ENCODE results near the gene DCLK2.
A peak's percentile ranks its signal among the peaks of the same experiment; 100 is the strongest.

DCLK2 gene

GRCh38 chr4:150212927-150213326 lies 134.7 kb downstream of the DCLK2 start:
- Mint-ChIP-seq H3K27me3 (peaks cover 16% of the 10 kb centered on the region), H3K36me3 (no peaks in the 10 kb centered on the region), H3K9me3 (no peaks in the 10 kb centered on the region), H3K4me3 (no peak overlapping the region), H3K4me1 (no peaks in the 10 kb centered on the region), H3K27ac (no peak overlapping the region)
- peak; percentile 28 for ATAC-seq

GRCh38 chr4:150215601-150216000 lies 137.4 kb downstream of the DCLK2 start:
- H3K36me3 Mint-ChIP-seq, result no peaks in the 10 kb centered on the region
- no peaks in the 10 kb centered on the region for H3K4me1 Mint-ChIP-seq
- H3K27ac Mint-ChIP-seq, result no peak overlapping the region
- ATAC-seq, result no peak
- no peak overlapping the region for H3K4me3 Mint-ChIP-seq
- H3K27me3 Mint-ChIP-seq, result peaks cover 11% of the 10 kb centered on the region
- H3K9me3 Mint-ChIP-seq, result no peaks in the 10 kb centered on the region

GRCh38 chr4:150216726-150217125 lies 138.5 kb downstream of the DCLK2 start:
- Mint-ChIP-seq H3K27me3 (no peaks in the 10 kb centered on the region), H3K9me3 (no peaks in the 10 kb centered on the region), H3K4me1 (no peaks in the 10 kb centered on the region), H3K27ac (no peak overlapping the region), H3K36me3 (no peaks in the 10 kb centered on the region), H3K4me3 (no peak overlapping the region)
- ATAC-seq, result no peak

- no peak for ATAC-seq
- H3K27ac Mint-ChIP-seq, result no peak overlapping the region
- H3K4me1 Mint-ChIP-seq, result no peaks in the 10 kb centered on the region
- H3K36me3 Mint-ChIP-seq, result no peaks in the 10 kb centered on the region
- no peak overlapping the region for H3K4me3 Mint-ChIP-seq
- no peaks in the 10 kb centered on the region for H3K27me3 Mint-ChIP-seq
- H3K9me3 Mint-ChIP-seq, result no peaks in the 10 kb centered on the region
These were observed 138.9 kb downstream of the DCLK2 start for GRCh38 chr4:150217192-150217591.

- Mint-ChIP-seq H3K4me3 (no peak overlapping the region), H3K36me3 (no peaks in the 10 kb centered on the region), H3K27me3 (no peaks in the 10 kb centered on the region), H3K4me1 (no peaks in the 10 kb centered on the region), H3K9me3 (no peaks in the 10 kb centered on the region), H3K27ac (no peak overlapping the region)
- ATAC-seq, result no peak
These were observed 139.6 kb downstream of the DCLK2 start for GRCh38 chr4:150217808-150218207.

- ATAC-seq, result no peak
- Mint-ChIP-seq H3K9me3 (no peaks in the 10 kb centered on the region), H3K4me1 (no peaks in the 10 kb centered on the region), H3K27me3 (no peaks in the 10 kb centered on the region), H3K4me3 (no peak overlapping the region), H3K27ac (no peak overlapping the region), H3K36me3 (no peaks in the 10 kb centered on the region)
These were observed 140.2 kb downstream of the DCLK2 start for GRCh38 chr4:150218447-150218846.

GRCh38 chr4:150219841-150220240 lies 141.6 kb downstream of the DCLK2 start:
- H3K36me3 Mint-ChIP-seq, result no peaks in the 10 kb centered on the region
- ATAC-seq, result no peak
- H3K9me3 Mint-ChIP-seq, result no peaks in the 10 kb centered on the region
- H3K4me3 Mint-ChIP-seq, result no peak overlapping the region
- no peak overlapping the region for H3K27ac Mint-ChIP-seq
- H3K4me1 Mint-ChIP-seq, result no peaks in the 10 kb centered on the region
- no peaks in the 10 kb centered on the region for H3K27me3 Mint-ChIP-seq

- peaks cover 16% of the 10 kb centered on the region for H3K27me3 Mint-ChIP-seq
- H3K27ac Mint-ChIP-seq, result no peak overlapping the region
- no peaks in the 10 kb centered on the region for H3K9me3 Mint-ChIP-seq
- ATAC-seq, result no peak
- H3K36me3 Mint-ChIP-seq, result no peaks in the 10 kb centered on the region
- H3K4me1 Mint-ChIP-seq, result no peaks in the 10 kb centered on the region
- H3K4me3 Mint-ChIP-seq, result no peak overlapping the region
These were observed 146.8 kb downstream of the DCLK2 start for GRCh38 chr4:150224896-150225591.

GRCh38 chr4:150229520-150229919 lies 151.3 kb downstream of the DCLK2 start:
- Mint-ChIP-seq H3K27me3 (peaks cover 28% of the 10 kb centered on the region), H3K36me3 (peaks cover 10% of the 10 kb centered on the region), H3K4me1 (no peaks in the 10 kb centered on the region), H3K9me3 (no peaks in the 10 kb centered on the region), H3K27ac (no peak overlapping the region), H3K4me3 (no peak overlapping the region)
- no peak for ATAC-seq

GRCh38 chr4:150230561-150230960 lies 152.3 kb downstream of the DCLK2 start:
- ATAC-seq, result no peak
- peaks cover 10% of the 10 kb centered on the region for H3K36me3 Mint-ChIP-seq
- no peak overlapping the region for H3K4me3 Mint-ChIP-seq

GRCh38 chr4:150231107-150231770 lies 153.0 kb downstream of the DCLK2 start:
- no peak for ATAC-seq
- peaks cover 28% of the 10 kb centered on the region for H3K27me3 Mint-ChIP-seq

More at GRCh38 chr4:150230561-150230960, 152.3 kb downstream of the DCLK2 start:
- H3K27ac Mint-ChIP-seq, result no peak overlapping the region
- no peaks in the 10 kb centered on the region for H3K4me1 Mint-ChIP-seq
- peaks cover 28% of the 10 kb centered on the region for H3K27me3 Mint-ChIP-seq
- no peaks in the 10 kb centered on the region for H3K9me3 Mint-ChIP-seq

GRCh38 chr4:150232029-150232428 lies 153.8 kb downstream of the DCLK2 start:
- peaks cover 10% of the 10 kb centered on the region for H3K36me3 Mint-ChIP-seq
- H3K9me3 Mint-ChIP-seq, result no peaks in the 10 kb centered on the region
- no peak overlapping the region for H3K4me3 Mint-ChIP-seq
- H3K4me1 Mint-ChIP-seq, result no peaks in the 10 kb centered on the region
- no peak for ATAC-seq
- H3K27ac Mint-ChIP-seq, result no peak overlapping the region
- H3K27me3 Mint-ChIP-seq, result peaks cover 28% of the 10 kb centered on the region

More at GRCh38 chr4:150231107-150231770, 153.0 kb downstream of the DCLK2 start:
- peaks cover 10% of the 10 kb centered on the region for H3K36me3 Mint-ChIP-seq
- no peak overlapping the region for H3K4me3 Mint-ChIP-seq
- no peaks in the 10 kb centered on the region for H3K4me1 Mint-ChIP-seq
- no peaks in the 10 kb centered on the region for H3K9me3 Mint-ChIP-seq
- H3K27ac Mint-ChIP-seq, result no peak overlapping the region

GRCh38 chr4:150234246-150234645 lies 156.0 kb downstream of the DCLK2 start:
- Mint-ChIP-seq H3K4me1 (no peaks in the 10 kb centered on the region), H3K27ac (no peak overlapping the region), H3K4me3 (no peak overlapping the region), H3K9me3 (no peaks in the 10 kb centered on the region), H3K36me3 (peaks cover 10% of the 10 kb centered on the region), H3K27me3 (peaks cover 16% of the 10 kb centered on the region)
- ATAC-seq, result no peak

- Mint-ChIP-seq H3K4me1 (no peaks in the 10 kb centered on the region), H3K36me3 (peaks cover 10% of the 10 kb centered on the region), H3K27me3 (peaks cover 12% of the 10 kb centered on the region), H3K9me3 (no peaks in the 10 kb centered on the region), H3K27ac (no peak overlapping the region), H3K4me3 (no peak overlapping the region)
- no peak for ATAC-seq
These were observed 157.1 kb downstream of the DCLK2 start for GRCh38 chr4:150235317-150235716.

- no peak overlapping the region for H3K4me3 Mint-ChIP-seq
- no peak for ATAC-seq
- H3K27ac Mint-ChIP-seq, result no peak overlapping the region
- H3K36me3 Mint-ChIP-seq, result peaks cover 10% of the 10 kb centered on the region
- H3K9me3 Mint-ChIP-seq, result no peaks in the 10 kb centered on the region
- H3K4me1 Mint-ChIP-seq, result no peaks in the 10 kb centered on the region
- peaks cover 12% of the 10 kb centered on the region for H3K27me3 Mint-ChIP-seq
These were observed 157.6 kb downstream of the DCLK2 start for GRCh38 chr4:150235808-150236271.

- no peak for ATAC-seq
- peaks cover 10% of the 10 kb centered on the region for H3K36me3 Mint-ChIP-seq
- no peaks in the 10 kb centered on the region for H3K9me3 Mint-ChIP-seq
- no peaks in the 10 kb centered on the region for H3K4me1 Mint-ChIP-seq
- H3K4me3 Mint-ChIP-seq, result no peak overlapping the region
- H3K27ac Mint-ChIP-seq, result no peak overlapping the region
- peaks cover 12% of the 10 kb centered on the region for H3K27me3 Mint-ChIP-seq
These were observed 158.4 kb downstream of the DCLK2 start for GRCh38 chr4:150236626-150237025.

All from stimulated activated memory B cell treated with anti-CD40 and anti-IgM and Interleukin-4, amounts not matched to agents 10 μg/mL and 1 μg/mL and 100 μg/mL, for 72 hours (primary cell).